ENCODE data around the gene TMEM132D. TPM values are rescaled to one million over a fixed set of nuclear protein-coding genes. Genes with fewer than 3 reads are reported as not detected.

Gene TMEM132D
- total RNA-seq, 2 experiments from 2014 or later: not detected

DNA sequence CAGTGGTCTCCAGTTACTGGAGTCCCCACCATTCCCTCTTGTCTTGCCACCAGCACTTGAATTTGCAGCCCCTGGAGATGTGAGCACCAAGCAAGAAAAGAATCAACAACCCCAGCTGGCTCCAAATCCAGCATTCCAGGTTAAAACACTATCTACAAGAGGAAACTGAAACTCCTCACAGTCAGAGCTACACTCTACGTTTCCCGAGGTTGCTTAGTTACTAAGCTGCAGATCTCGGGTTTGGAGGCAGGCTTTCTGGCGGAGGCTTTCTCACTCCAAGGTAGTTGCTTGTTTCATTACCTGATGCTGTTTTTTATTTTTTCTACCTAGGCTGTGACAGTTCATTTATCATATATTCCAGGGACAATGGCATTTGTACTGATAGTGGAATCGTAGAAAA is 802.4 kb downstream of the TMEM132D start:
- no peak for DNase-seq
- H3K4me3 Mint-ChIP-seq: no peak overlapping the region
- H3K36me3 Mint-ChIP-seq: no peaks in the 10 kb centered on the region
- H3K4me1 Mint-ChIP-seq: no peaks in the 10 kb centered on the region
- H3K27ac Mint-ChIP-seq: no peak overlapping the region
- H3K27me3 Mint-ChIP-seq: peaks cover 4% of the 10 kb centered on the region
- H3K9me3 Mint-ChIP-seq: peaks cover 3% of the 10 kb centered on the region

DNA sequence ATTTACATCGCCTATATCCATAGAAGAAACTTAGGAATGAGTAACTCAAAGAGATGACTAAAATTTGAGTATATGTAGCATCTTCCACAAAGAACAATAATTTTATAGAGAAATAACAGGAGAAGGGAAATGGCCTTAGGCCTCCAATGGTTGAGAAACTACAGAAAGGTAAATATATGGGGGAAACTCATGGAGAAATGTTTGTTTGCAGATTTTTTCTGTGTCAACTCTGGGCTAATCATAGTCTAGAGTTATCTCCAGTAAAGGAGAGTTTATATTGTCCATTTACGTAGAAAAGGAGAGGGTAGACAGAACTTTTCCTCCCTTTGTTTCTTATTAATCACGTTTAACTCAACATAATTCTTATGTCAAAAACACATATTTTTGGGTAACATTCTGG is 806.4 kb downstream of the TMEM132D start:
- H3K9me3 Mint-ChIP-seq: no peaks in the 10 kb centered on the region
- no peaks in the 10 kb centered on the region for H3K4me1 Mint-ChIP-seq
- no peak for DNase-seq
- H3K27ac Mint-ChIP-seq: no peak overlapping the region
- H3K36me3 Mint-ChIP-seq: no peaks in the 10 kb centered on the region
- no peaks in the 10 kb centered on the region for H3K27me3 Mint-ChIP-seq
- H3K4me3 Mint-ChIP-seq: no peak overlapping the region

DNA sequence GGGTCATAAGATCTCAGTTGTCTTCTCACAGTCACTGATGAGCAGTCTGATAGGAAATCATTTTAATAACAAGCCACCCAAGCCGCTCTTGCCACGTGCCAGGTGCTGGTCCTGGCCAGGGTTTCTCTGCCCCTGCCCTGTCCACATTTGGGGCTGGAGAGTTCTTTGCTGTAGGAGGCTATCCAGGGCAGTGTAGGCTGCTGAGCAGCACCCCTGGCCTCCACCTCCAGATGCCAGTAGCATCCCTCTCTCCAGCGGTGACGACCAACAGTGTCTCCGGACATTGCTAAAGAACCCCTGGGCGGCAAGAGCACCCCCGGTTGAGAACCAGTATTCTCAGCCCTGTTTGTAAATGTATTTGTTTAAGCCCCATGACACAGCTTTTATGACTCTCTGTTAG is 806.9 kb downstream of the TMEM132D start:
- Mint-ChIP-seq H3K4me1 (no peaks in the 10 kb centered on the region), H3K27me3 (no peaks in the 10 kb centered on the region), H3K4me3 (no peak overlapping the region), H3K36me3 (no peaks in the 10 kb centered on the region), H3K9me3 (no peaks in the 10 kb centered on the region), H3K27ac (no peak overlapping the region)
- no peak for DNase-seq

DNA sequence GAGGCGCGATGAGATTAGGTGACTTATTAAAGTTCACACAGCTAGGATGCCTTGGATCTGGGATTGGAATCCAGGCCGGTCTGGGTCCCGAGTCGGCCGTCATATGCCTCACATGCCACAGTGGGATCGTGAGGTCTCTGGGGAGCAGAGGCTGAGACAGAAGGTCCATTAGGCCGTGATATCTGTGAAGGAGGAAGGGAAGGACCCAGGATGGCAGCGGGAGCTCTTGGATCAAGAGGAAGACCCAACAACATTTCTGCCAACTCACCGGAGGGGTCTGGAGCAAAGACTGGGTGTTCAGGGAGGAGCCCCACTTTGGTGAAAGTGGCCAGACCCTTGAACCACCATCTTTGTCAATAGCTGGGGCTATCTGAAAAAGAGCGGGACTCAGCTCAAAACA is 807.6 kb downstream of the TMEM132D start:
- Mint-ChIP-seq H3K36me3 (no peaks in the 10 kb centered on the region), H3K4me3 (no peak overlapping the region), H3K4me1 (no peaks in the 10 kb centered on the region), H3K27me3 (no peaks in the 10 kb centered on the region), H3K9me3 (no peaks in the 10 kb centered on the region), H3K27ac (no peak overlapping the region)
- no peak for DNase-seq

- no peaks in the 10 kb centered on the region for H3K4me1 Mint-ChIP-seq
- H3K27ac Mint-ChIP-seq: no peak overlapping the region
- no peaks in the 10 kb centered on the region for H3K36me3 Mint-ChIP-seq
- H3K4me3 Mint-ChIP-seq: no peak overlapping the region
- H3K9me3 Mint-ChIP-seq: no peaks in the 10 kb centered on the region
- H3K27me3 Mint-ChIP-seq: no peaks in the 10 kb centered on the region
- DNase-seq: no peak
Measured at GRCh38 chr12:129089576-129089975, 814.2 kb downstream of the TMEM132D start.

DNA sequence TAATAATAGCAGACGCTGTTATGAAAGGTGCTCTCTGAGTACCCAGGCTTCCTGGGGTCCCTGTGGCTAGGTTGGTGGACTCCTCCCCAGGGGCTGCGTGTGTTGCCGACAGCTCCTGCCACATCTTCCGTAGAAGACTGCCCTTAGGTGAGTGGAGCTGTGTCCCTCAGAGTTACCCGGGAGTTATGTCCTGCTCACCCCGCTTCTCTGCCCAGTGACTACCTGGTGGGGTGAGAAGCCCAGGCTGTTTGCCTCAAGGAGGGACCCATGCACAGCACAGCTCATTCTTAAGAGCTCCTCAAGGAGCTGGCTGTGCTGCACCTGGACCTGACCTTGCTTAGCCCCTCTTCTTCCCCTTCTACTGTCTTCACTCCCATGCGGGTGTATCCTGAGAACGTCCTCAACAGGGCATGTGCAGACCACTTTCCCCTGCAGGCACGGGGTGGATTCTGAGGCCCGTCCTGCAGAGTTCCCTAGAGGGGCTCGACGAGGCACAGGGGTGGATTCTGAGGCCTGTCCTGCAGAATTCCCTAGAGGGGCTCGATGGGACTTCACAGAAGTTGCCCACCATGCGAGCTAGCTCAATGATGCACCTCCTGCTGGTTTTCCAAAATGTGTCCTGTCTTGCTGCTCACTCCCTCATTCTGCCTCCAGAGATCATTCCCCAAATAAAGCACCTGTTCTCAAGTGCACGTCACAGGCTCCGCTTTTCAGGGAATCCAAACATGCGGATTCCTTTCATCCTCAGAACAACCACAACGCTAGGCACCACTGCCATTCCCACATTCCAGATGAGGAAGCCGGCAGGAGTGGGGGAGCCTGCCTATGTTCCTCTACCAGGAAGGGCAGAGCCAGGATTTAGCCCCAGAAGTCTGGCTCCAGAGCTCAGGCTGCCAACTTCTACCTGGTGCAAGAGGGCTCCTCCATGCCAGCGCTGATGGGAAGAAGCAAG is 818.7 kb downstream of the TMEM132D start:
- no peaks in the 10 kb centered on the region for H3K36me3 Mint-ChIP-seq
- no peak overlapping the region for H3K4me3 Mint-ChIP-seq
- H3K27ac Mint-ChIP-seq: no peak overlapping the region
- no peak for DNase-seq
- no peaks in the 10 kb centered on the region for H3K27me3 Mint-ChIP-seq
- H3K4me1 Mint-ChIP-seq: no peaks in the 10 kb centered on the region
- H3K9me3 Mint-ChIP-seq: no peaks in the 10 kb centered on the region

DNA sequence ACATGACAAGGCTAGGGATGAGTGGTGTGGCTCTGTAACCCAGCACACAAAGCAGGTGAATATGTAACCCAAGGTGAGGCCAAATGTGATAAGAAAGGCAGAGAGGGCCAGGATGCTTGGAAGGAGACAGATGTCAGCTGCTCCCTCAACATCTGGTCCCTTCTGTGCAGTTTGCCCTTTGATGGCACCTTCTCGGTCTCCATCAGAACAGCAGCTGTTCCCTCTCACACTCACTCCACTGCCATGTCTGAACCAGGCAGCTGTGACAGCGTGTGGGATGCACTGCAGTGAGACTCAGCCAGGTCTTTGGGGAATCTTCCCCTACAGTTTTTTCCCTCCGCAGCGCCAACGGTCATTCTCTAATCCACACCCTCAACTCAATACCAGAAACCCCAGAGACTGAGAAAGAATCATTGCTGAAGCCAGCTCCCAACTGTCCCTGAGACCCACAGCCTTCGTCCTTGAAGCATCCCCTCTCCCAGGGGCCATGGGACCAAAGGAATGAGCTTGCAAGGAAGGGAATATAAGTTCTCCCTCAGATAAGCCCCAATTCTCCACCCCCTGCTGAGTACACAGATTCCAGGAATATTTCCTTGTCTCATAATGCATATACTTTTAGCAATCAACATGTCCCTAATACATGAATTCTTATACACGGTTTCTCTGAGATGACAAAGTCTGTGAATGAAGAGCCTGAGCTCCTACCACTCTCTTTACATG is 820.5 kb downstream of the TMEM132D start:
- Mint-ChIP-seq H3K36me3 (no peaks in the 10 kb centered on the region), H3K27me3 (no peaks in the 10 kb centered on the region), H3K27ac (no peak overlapping the region), H3K4me3 (no peak overlapping the region), H3K9me3 (no peaks in the 10 kb centered on the region), H3K4me1 (no peaks in the 10 kb centered on the region)
- DNase-seq: no peak

DNA sequence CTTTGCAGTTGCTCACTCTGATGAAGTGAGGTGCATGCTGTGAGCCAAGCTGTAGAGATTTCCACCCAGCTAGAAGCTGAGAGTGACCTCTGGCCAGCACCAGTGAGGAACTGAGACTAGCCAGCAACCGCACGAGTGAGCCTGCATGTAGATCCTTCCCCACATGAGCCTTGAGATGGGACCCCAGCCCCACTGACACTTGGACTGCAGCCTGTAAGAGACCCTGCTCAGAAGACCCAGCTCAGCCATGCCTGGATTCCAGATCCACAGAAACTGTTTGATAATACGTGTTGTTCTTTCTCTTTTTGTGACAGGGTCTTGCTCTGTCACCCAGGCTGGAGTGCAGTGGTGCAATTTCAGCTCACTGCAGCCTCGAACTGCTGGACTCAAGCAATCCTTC is 821.4 kb downstream of the TMEM132D start:
- Mint-ChIP-seq H3K27me3 (no peaks in the 10 kb centered on the region), H3K36me3 (no peaks in the 10 kb centered on the region), H3K9me3 (no peaks in the 10 kb centered on the region), H3K4me3 (no peak overlapping the region), H3K4me1 (no peaks in the 10 kb centered on the region), H3K27ac (no peak overlapping the region)
- no peak for DNase-seq

GRCh38 chr12:129081755-129082250 is 822.0 kb downstream of the TMEM132D start:
- H3K27me3 Mint-ChIP-seq: no peaks in the 10 kb centered on the region
- H3K9me3 Mint-ChIP-seq: no peaks in the 10 kb centered on the region
- H3K4me1 Mint-ChIP-seq: no peaks in the 10 kb centered on the region
- no peak overlapping the region for H3K4me3 Mint-ChIP-seq
- no peak overlapping the region for H3K27ac Mint-ChIP-seq
- no peak for DNase-seq
- H3K36me3 Mint-ChIP-seq: no peaks in the 10 kb centered on the region

DNA sequence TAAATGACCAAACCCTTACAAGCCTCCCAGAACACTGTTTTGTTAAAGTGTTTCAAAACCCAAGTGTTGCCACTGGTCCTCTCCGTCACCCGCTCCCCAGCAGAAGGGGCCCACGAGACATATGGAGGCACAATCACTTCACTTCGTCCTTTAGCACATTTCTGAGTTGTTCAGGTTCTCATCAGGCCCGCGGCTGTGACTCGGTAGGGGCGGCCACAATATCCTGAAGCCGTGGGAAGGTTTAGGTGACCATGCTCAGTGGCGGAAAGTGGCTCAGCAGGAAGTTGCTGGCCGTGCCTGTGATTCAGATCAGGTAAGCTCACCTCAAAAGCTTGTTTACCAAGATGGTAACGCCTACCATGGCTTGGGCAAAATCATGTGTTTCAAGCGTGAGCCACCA is 823.0 kb downstream of the TMEM132D start:
- no peaks in the 10 kb centered on the region for H3K36me3 Mint-ChIP-seq
- no peaks in the 10 kb centered on the region for H3K9me3 Mint-ChIP-seq
- no peak for DNase-seq
- H3K4me1 Mint-ChIP-seq: no peaks in the 10 kb centered on the region
- no peak overlapping the region for H3K4me3 Mint-ChIP-seq
- H3K27ac Mint-ChIP-seq: no peak overlapping the region
- H3K27me3 Mint-ChIP-seq: no peaks in the 10 kb centered on the region

- H3K9me3 Mint-ChIP-seq: no peaks in the 10 kb centered on the region
- H3K4me1 Mint-ChIP-seq: no peaks in the 10 kb centered on the region
- H3K27ac Mint-ChIP-seq: no peak overlapping the region
- no peaks in the 10 kb centered on the region for H3K36me3 Mint-ChIP-seq
- H3K4me3 Mint-ChIP-seq: no peak overlapping the region
- no peaks in the 10 kb centered on the region for H3K27me3 Mint-ChIP-seq
- DNase-seq: no peak
Measured at GRCh38 chr12:129080391-129080790, 823.4 kb downstream of the TMEM132D start.

DNA sequence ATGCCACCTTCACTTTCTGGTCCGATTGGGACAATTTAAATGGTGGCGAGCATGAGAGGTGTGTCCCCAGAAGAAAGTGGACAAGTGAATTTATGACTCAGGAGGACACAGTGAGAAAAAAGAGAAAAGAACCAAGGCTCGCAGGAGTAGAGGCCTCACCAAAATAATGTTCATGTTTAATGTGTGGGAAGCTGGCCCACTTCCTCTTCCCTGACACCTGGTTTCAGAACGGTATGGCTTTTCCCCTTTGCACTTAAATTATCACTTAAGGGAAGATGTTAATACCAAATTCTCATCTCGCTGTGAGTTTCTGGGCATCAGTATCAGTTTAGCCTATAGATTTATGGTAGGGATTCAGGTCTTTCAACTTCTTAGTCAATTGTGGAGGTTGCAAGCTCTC is 824.1 kb downstream of the TMEM132D start:
- Mint-ChIP-seq H3K9me3 (no peaks in the 10 kb centered on the region), H3K36me3 (no peaks in the 10 kb centered on the region), H3K4me3 (no peak overlapping the region), H3K27me3 (no peaks in the 10 kb centered on the region), H3K27ac (no peak overlapping the region), H3K4me1 (no peaks in the 10 kb centered on the region)
- no peak for DNase-seq

DNA sequence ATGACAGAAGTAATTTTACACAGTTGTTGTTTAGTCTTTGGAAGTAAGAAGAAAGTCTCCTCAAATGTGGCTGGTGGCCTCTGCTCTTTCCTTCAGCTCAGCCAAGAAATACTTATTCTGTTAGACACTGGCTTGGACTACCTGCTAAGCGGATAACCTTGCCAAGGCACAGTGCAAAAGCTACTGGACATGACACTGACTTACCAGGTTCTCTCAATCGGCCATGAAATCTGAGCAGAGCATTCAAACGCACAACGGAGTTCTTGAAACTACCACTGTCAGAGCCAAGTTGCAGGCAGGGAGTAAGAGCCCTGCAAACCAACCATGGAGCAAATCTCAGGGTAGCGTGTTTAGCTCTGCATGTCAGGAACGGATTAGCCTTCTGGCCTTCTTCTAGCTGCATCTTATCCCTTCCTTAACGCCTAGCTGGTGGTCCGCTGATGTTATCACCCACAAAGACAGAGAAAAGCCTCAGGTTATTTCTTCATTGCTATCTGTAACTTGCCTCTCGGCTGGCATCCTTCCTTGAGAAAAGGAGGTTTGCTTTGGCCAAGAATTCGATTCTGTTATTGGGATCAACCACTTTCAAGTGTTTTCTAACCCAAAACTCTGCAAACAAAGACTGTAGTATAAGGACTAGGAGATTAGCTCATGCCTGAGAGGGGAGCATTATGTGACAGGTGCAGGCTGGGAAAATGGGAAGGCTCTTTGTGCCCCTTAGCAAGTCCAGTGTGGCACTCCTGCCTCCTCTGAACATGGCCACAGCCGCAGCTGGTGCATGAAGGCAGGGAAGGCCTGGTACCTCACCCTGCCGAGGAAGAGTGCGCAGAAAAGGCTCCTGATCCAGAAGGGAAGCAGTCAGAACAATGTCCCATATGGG is 827.1 kb downstream of the TMEM132D start:
- Mint-ChIP-seq H3K4me1 (no peaks in the 10 kb centered on the region), H3K36me3 (no peaks in the 10 kb centered on the region), H3K27ac (no peak overlapping the region), H3K27me3 (no peaks in the 10 kb centered on the region), H3K4me3 (no peak overlapping the region), H3K9me3 (no peaks in the 10 kb centered on the region)
- DNase-seq: no peak

GRCh38 chr12:129075460-129076208 is 828.2 kb downstream of the TMEM132D start:
- H3K4me1 Mint-ChIP-seq: no peaks in the 10 kb centered on the region
- no peak overlapping the region for H3K4me3 Mint-ChIP-seq
- no peak for DNase-seq
- H3K9me3 Mint-ChIP-seq: no peaks in the 10 kb centered on the region
- H3K27me3 Mint-ChIP-seq: no peaks in the 10 kb centered on the region
- no peaks in the 10 kb centered on the region for H3K36me3 Mint-ChIP-seq
- H3K27ac Mint-ChIP-seq: no peak overlapping the region
